Duodenal mucosa (tissue), 2 donors: ENCODE measurements around the gene DMAC1.

ENCODE experiments used
- H3K27ac ChIP-seq: one replicate; pipeline ENCODE4 v1.7.0; 2013; ENCODE audit warnings: low read depth, low read length
- H3K27me3 ChIP-seq, 2 donors: one replicate each; pipeline ENCODE4 v1.7.0; 2013; ENCODE audit warnings: low read length in 2 of 2, control low read depth in 1 of 2; ENCODE audit not compliant: insufficient read depth in 2 of 2, control insufficient read depth in 1 of 2
- H3K36me3 ChIP-seq, 2 donors: one replicate each; pipeline ENCODE4 v1.7.0; 2013; ENCODE audit warnings: low read length in 2 of 2, control low read depth in 1 of 2; ENCODE audit not compliant: insufficient read depth in 2 of 2, control insufficient read depth in 1 of 2
- H3K4me1 ChIP-seq, 2 donors: one replicate each; pipeline ENCODE4 v1.7.0; 2013; ENCODE audit warnings: low read length in 2 of 2, control low read depth in 1 of 2; ENCODE audit not compliant: insufficient read depth in 2 of 2, control insufficient read depth in 1 of 2
- H3K4me3 ChIP-seq, 2 donors: one replicate each; pipeline ENCODE4 v1.7.0; 2013; ENCODE audit warnings: low read length in 2 of 2, low read depth in 1 of 2
- H3K9ac ChIP-seq, 2 donors: one replicate each; pipeline ENCODE4 v1.7.0; 2013; ENCODE audit warnings: low read length in 2 of 2, low read depth in 1 of 2
- H3K9me3 ChIP-seq, 2 donors: one replicate each; pipeline ENCODE4 v1.7.0; 2013; ENCODE audit warnings: low read length in 2 of 2, control low read depth in 1 of 2; ENCODE audit not compliant: control insufficient read depth in 1 of 2

Gene DMAC1, protein sequence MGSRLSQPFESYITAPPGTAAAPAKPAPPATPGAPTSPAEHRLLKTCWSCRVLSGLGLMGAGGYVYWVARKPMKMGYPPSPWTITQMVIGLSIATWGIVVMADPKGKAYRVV

DNA sequence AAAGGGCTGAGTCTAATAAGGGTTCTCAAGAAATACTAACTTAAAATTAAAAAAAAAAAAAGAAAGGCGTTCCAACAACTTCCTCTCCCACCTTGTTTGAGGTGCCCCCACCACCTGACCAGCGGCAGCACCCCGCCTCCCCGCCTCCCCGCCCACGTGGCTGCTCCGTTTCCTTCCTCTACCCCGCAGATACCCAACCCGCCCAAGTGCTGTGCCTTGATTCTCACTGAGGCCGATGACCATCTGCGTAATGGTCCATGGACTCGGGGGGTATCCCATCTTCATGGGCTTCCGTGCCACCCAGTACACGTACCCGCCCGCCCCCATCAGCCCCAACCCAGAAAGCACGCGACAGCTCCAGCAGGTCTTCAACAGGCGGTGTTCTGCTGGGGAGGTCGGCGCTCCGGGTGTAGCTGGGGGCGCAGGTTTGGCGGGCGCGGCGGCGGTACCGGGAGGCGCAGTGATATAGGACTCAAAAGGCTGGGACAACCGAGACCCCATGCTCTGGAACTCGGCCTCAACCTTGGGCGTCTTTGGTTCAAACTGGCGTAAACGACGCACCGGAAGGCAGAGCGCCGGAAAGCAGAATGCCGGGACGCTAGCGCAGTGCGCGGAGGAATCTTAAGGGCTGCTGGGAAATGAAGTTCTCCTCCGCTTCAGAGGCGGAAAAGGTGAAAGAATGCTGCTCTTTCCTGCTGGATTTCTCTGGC lies at the start of gene DMAC1:
DMAC1 (minus strand) TSS at position 545 of the 710 bp plus-strand sequence; CDS start at position 501, 44 bp downstream.
- Histone ChIP-seq H3K4me3 (peak within 1 kb of the TSS; percentile 82 to 83), H3K27ac (peak within 1 kb of the TSS; percentile 84), H3K4me1 (peaks cover 0 to 7% of the 10 kb centered on the region in 2 donors), H3K9me3 (no peaks in the 10 kb centered on the region), H3K36me3 (peaks cover 6 to 24% of the 10 kb centered on the region in 2 donors), H3K9ac (peak within 1 kb of the TSS; percentile 65 to 89), H3K27me3 (no peaks in the 10 kb centered on the region)

DNA sequence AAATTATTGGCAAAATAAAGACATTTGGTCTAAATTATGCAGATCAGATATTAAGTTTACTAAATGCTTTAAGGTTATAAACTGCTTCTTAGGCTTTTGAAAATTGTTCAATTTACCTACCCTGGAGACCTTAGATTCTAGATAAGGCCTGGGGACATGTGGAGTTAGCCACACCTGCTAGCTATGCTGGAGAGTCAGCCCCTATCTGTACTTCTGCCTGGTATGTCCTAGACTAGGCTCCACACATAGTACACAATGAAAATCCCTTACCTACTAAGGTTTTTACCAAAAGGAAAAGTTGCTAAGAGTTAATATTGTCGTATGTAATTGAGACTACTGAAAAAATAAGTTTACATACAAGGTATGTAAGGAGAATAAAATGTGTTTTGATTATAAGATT lies 49.8 kb upstream of the DMAC1 start:
- Histone ChIP-seq H3K9ac (no peak overlapping the region), H3K27ac (no peak overlapping the region), H3K4me3 (no peak overlapping the region), H3K4me1 (no peaks in the 10 kb centered on the region), H3K9me3 (no peaks in the 10 kb centered on the region), H3K27me3 (no peaks in the 10 kb centered on the region), H3K36me3 (no peaks in the 10 kb centered on the region)

DNA sequence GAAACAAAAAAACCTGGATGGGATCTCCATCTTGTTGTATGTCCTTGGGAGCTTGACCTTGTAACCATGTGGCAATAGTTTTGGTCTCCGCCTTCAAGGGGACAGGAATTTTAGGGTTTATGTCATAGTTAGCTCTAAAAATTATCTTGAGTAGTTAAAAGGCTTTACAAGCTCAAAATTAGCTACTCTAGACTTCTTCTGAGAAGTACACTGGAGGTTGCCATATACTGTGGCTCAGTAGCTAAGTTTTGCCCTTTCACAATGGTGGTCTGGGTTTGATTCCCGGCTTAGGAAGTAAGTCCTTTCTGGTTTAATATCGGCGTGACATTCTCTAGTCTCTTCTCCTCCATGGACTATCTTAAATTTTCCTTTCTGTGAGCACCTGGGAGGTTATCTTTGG lies 48.9 kb upstream of the DMAC1 start:
- no peak overlapping the region for H3K9ac ChIP-seq
- H3K4me3 ChIP-seq, result no peak overlapping the region
- no peaks in the 10 kb centered on the region for H3K9me3 ChIP-seq
- no peaks in the 10 kb centered on the region for H3K36me3 ChIP-seq
- no peaks in the 10 kb centered on the region for H3K27me3 ChIP-seq
- H3K4me1 ChIP-seq, result no peaks in the 10 kb centered on the region
- H3K27ac ChIP-seq, result no peak overlapping the region

DNA sequence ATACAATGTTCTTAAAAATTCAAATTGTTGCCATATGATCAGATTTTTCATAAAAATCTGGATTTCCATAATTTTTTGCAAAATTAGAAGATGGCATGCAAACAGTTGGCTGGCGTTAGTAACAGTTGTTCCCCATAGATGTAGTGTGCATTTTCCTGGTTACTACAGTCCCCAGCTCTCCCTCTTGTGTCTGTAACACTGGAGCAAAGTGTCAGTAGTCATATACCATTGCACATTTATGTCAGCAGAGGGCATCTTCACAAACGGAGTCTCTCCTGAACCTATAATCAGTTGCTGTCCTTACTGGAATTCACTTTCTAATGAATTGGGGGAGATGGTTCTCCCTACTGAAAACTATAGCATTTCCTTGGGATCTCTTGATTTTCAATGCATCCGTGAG lies 44.7 kb upstream of the DMAC1 start:
- Histone ChIP-seq H3K9me3 (no peaks in the 10 kb centered on the region), H3K9ac (no peak overlapping the region), H3K4me3 (no peak overlapping the region), H3K27me3 (no peaks in the 10 kb centered on the region), H3K4me1 (no peaks in the 10 kb centered on the region), H3K36me3 (no peaks in the 10 kb centered on the region), H3K27ac (no peak overlapping the region)

DNA sequence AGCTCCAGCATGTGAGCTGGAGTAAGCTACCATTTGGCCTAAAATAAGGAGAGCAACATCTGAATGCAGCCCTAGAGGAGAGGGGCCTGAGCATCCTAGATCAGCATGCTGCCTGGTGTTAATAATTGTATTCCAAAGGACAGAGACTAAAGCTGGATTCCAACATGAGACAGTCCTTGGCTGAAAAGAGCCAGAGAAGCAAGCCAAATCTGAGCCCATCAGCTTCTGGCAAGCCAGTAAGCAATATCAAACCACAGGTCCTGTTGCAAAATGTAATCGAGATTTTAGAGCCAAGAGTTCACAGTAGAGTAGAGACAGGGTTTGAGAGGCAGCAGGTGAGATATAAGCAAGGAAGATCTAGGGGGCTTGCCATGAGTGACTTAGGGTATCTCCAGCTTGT lies 42.3 kb upstream of the DMAC1 start:
- Histone ChIP-seq H3K4me1 (no peaks in the 10 kb centered on the region), H3K4me3 (no peak overlapping the region), H3K36me3 (no peaks in the 10 kb centered on the region)

DNA sequence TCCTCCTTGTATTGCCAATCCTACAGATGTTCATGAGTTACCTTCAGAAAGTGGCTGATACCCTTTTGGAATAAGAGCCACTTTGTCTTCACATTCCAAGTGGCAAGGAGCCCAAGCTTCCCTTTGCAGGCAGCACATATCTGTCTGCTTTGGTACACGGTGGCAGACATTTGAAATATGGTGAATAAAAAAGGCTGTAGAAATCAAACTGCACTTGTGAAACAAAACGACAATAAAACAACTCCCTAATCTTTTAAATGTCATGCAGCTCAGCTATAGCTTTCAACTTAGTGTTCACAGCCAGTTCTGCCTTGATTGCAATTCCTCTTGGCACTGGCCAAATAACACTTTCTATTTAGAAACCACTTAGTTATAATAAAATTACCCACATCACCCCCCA lies 35.0 kb upstream of the DMAC1 start:
- Histone ChIP-seq H3K27ac (no peak overlapping the region), H3K36me3 (no peaks in the 10 kb centered on the region), H3K9ac (no peak overlapping the region), H3K4me1 (no peaks in the 10 kb centered on the region), H3K4me3 (no peak overlapping the region), H3K9me3 (no peaks in the 10 kb centered on the region), H3K27me3 (no peaks in the 10 kb centered on the region)

More for the DNA sequence above, 42.3 kb upstream of the DMAC1 start:
- Histone ChIP-seq H3K27me3 (no peaks in the 10 kb centered on the region), H3K9me3 (no peaks in the 10 kb centered on the region), H3K27ac (no peak overlapping the region), H3K9ac (no peak overlapping the region)

DNA sequence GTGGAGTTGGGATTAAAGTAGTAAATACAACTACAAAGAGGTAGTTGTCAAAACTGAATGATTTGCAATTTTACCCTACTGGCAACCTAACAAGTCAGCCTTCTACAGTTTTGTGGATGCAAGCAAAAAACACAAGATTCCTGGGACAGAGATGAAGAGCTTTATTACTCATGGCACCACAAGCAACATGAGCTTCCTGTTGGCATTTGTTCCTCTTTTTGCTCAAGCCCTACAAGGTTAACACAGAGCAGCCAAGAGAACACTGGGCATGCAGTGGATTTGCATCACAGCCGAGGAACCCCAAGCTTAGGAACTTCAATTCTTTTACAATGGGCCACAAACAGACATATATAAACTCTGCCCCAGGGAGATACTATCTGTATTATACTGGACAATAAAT lies 28.8 kb upstream of the DMAC1 start:
- H3K36me3 ChIP-seq, result no peaks in the 10 kb centered on the region
- H3K9ac ChIP-seq, result no peak overlapping the region
- no peaks in the 10 kb centered on the region for H3K27me3 ChIP-seq
- H3K27ac ChIP-seq, result no peak overlapping the region
- H3K9me3 ChIP-seq, result no peaks in the 10 kb centered on the region
- H3K4me1 ChIP-seq, result no peaks in the 10 kb centered on the region
- no peak overlapping the region for H3K4me3 ChIP-seq

DNA sequence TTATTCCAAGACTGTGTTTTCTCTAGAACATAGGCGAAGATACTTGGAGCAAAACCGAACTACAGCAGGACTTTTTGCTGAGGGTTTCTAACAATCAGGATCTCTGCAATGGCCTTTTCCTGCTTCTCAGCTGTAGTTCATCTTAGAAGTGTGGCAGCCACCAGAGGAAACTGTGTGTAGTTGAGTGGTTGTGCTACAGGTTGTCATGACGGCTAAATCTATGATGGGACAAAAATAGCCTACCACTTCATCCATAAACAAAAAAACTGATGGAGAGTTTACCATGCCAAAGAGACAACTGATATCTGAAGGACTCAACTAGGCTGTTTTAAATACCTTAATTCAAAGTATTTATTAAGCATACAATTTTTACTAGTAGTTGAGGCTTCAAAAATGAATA lies 28.2 kb upstream of the DMAC1 start:
- no peak overlapping the region for H3K4me3 ChIP-seq
- H3K27me3 ChIP-seq, result no peaks in the 10 kb centered on the region
- no peaks in the 10 kb centered on the region for H3K9me3 ChIP-seq
- no peaks in the 10 kb centered on the region for H3K36me3 ChIP-seq
- no peak overlapping the region for H3K9ac ChIP-seq
- H3K27ac ChIP-seq, result no peak overlapping the region
- H3K4me1 ChIP-seq, result no peaks in the 10 kb centered on the region

DNA sequence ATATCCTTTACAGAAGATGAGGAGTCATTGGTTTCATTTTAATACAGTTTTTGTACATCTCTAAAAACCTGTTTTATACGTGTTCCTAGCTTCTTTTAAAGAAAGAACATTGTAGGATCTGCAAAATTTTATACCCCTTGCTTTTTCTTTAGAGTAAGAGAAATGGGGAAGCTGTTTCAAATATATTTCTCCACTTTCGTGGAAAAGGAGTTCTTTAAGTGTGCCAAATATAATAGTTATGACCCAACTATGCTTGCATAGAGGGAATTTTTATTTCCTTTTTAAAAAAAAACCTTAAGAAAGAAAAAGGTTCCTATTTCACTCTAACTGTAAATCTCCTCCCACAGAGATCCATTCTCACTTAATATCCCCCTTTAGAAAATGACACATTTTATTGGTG lies 27.5 kb upstream of the DMAC1 start:
- no peak overlapping the region for H3K27ac ChIP-seq
- no peaks in the 10 kb centered on the region for H3K36me3 ChIP-seq
- H3K4me3 ChIP-seq, result no peak overlapping the region
- no peak overlapping the region for H3K9ac ChIP-seq
- no peaks in the 10 kb centered on the region for H3K9me3 ChIP-seq
- no peaks in the 10 kb centered on the region for H3K4me1 ChIP-seq
- no peaks in the 10 kb centered on the region for H3K27me3 ChIP-seq

DNA sequence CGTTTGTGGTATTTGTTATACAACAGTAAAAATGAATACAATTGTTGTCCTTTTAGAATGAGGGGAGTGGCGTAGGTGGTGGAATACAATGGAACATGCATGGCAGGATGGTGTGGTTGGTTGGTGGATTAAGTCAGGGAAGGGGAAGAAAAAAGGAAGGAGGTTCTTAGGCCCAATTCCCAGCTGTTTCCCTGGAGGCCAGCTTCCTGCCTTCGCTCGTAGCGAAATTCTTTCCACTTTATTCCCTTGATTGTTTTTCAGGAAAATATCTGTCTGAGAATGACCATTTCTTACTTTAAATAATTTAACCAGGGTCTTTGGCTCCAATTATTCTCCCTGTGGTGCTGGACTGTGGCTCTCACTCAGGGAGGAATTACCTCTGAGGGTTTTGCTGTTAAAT lies 24.1 kb upstream of the DMAC1 start:
- Histone ChIP-seq H3K27me3 (no peaks in the 10 kb centered on the region), H3K9me3 (no peaks in the 10 kb centered on the region), H3K9ac (no peak overlapping the region), H3K27ac (no peak overlapping the region), H3K36me3 (no peaks in the 10 kb centered on the region), H3K4me1 (no peaks in the 10 kb centered on the region), H3K4me3 (no peak overlapping the region)
